IMR-90 (cell line): ENCODE measurements around the gene ANKLE2. TPM values are rescaled to one million over a fixed set of nuclear protein-coding genes. Genes with fewer than 3 reads are reported as not detected.

ENCODE experiments used
- ATAC-seq: fragments of 200-7000 bp; cut with Tn5 transposase; 2 replicates; pipeline ENCODE4 v1.9.1; 2020; ENCODE audit warnings: low read depth, mild to moderate bottlenecking, moderate library complexity
- BruUV-seq: library from RNA; stranded (reverse); fragments of 400-500 nt; replicated peaks from 2 replicates; lab custom pipeline; 2021; lab: Mats Ljungman, UMichigan
- CTCF ChIA-PET: fragments of 300-600 bp; formaldehyde crosslinking; extraction: SDS; loops from one replicate; lab custom pipeline; 2021; ENCODE audit warnings: antibody characterized with exemption; lab: Yijun Ruan, JAX
- POLR2A ChIA-PET: fragments of 300-600 bp; sonication (Branson Sonifier 250); formaldehyde crosslinking; loops from one replicate; lab custom pipeline; 2022; ENCODE audit warnings: antibody characterized with exemption; ENCODE audit not compliant: unreplicated experiment; lab: Charles Lee
- DNase-seq: peaks from one replicate; pipeline ENCODE4 v3.0.0; 2013
- H2AFZ ChIP-seq: replicated peaks from 2 replicates; pipeline ENCODE3; 2013; ENCODE audit warnings: low read length, mild to moderate bottlenecking; ENCODE audit not compliant: poor library complexity
- H2AK5ac ChIP-seq: 2 replicates; pipeline ENCODE4 v1.6.1; 2013; ENCODE audit warnings: low read depth, low read length, inconsistent platforms
- H2AK9ac ChIP-seq: replicated peaks from 2 replicates; pipeline ENCODE3; 2013; ENCODE audit warnings: mild to moderate bottlenecking, low read depth, low read length, moderate library complexity; ENCODE audit not compliant: poor library complexity
- H2BK120ac ChIP-seq: 2 replicates; pipeline ENCODE4 v1.6.1; 2013; ENCODE audit warnings: low read depth, low read length, inconsistent platforms
- H2BK15ac ChIP-seq: 3 replicates; pipeline ENCODE4 v1.6.1; 2013; ENCODE audit warnings: low read depth, low read length, inconsistent platforms
- H2BK20ac ChIP-seq: 2 replicates; pipeline ENCODE4 v1.6.1; 2013; ENCODE audit warnings: low read depth, mild to moderate bottlenecking, inconsistent platforms, low read length, moderate library complexity
- H2BK5ac ChIP-seq: 2 replicates; pipeline ENCODE4 v1.6.1; 2013; ENCODE audit warnings: mild to moderate bottlenecking, low read depth, low read length, inconsistent platforms; ENCODE audit not compliant: poor library complexity, severe bottlenecking
- H3K14ac ChIP-seq: replicated peaks from 2 replicates; pipeline ENCODE4 v1.6.1; 2013; ENCODE audit warnings: low read depth, low read length, inconsistent platforms
- H3K18ac ChIP-seq: 2 replicates; pipeline ENCODE4 v1.6.1; 2013; ENCODE audit warnings: low read depth, low read length, control low read depth
- H3K23ac ChIP-seq: 2 replicates; pipeline ENCODE4 v1.6.1; 2013; ENCODE audit warnings: low read depth, low read length, inconsistent platforms
- H3K27ac ChIP-seq: 2 replicates; pipeline ENCODE4 v1.5.1; 2013; ENCODE audit warnings: mild to moderate bottlenecking, control low read depth, low read length; ENCODE audit not compliant: insufficient read depth
- H3K27me3 ChIP-seq: 2 replicates; pipeline ENCODE4 v1.6.1; 2013; ENCODE audit warnings: low read length; ENCODE audit not compliant: control insufficient read depth, insufficient read depth
- H3K36me3 ChIP-seq: 2 replicates; pipeline ENCODE4 v1.6.1; 2013; ENCODE audit warnings: low read length, mixed read lengths; ENCODE audit not compliant: control insufficient read depth, insufficient read depth
- H3K4ac ChIP-seq: 2 replicates; pipeline ENCODE4 v1.6.1; 2013; ENCODE audit warnings: low read depth, low read length, inconsistent platforms
- H3K4me1 ChIP-seq: 2 replicates; pipeline ENCODE4 v1.6.1; 2013; ENCODE audit warnings: low read length, mixed read lengths; ENCODE audit not compliant: control insufficient read depth, insufficient read depth
- H3K4me2 ChIP-seq: 2 replicates; pipeline ENCODE4 v1.6.1; 2013; ENCODE audit warnings: low read depth, mild to moderate bottlenecking, control low read depth, low read length, moderate library complexity
- H3K4me3 ChIP-seq: 2 replicates; pipeline ENCODE4 v1.5.1; 2013; ENCODE audit warnings: low read depth, mild to moderate bottlenecking, control low read depth, low read length, moderate library complexity; ENCODE audit not compliant: insufficient read depth
- H3K56ac ChIP-seq: 2 replicates; pipeline ENCODE4 v1.6.1; 2013; ENCODE audit warnings: low read length, inconsistent platforms; ENCODE audit not compliant: insufficient read depth; ENCODE audit errors: extremely low read depth
- H3K79me1 ChIP-seq, 2 experiments: 2 replicates each; pipeline ENCODE4 v1.6.1; 2013; ENCODE audit warnings: low read length in 2 of 2, inconsistent platforms in 1 of 2, low read depth in 1 of 2
- H3K9ac ChIP-seq: 2 replicates; pipeline ENCODE4 v1.6.1; 2013; ENCODE audit warnings: low read depth, low read length, control low read depth
- H3K9me1 ChIP-seq: 2 replicates; pipeline ENCODE4 v1.6.1; 2013; ENCODE audit warnings: low read length, inconsistent platforms; ENCODE audit not compliant: insufficient read depth
- H3K9me3 ChIP-seq: 2 replicates; pipeline ENCODE4 v1.6.1; 2013; ENCODE audit warnings: low read length; ENCODE audit not compliant: control insufficient read depth, insufficient read depth
- H4K20me1 ChIP-seq: 2 replicates; pipeline ENCODE4 v1.6.1; 2013; ENCODE audit warnings: low read length, inconsistent platforms; ENCODE audit not compliant: insufficient read depth
- H4K5ac ChIP-seq: 2 replicates; pipeline ENCODE4 v1.6.1; 2013; ENCODE audit warnings: mild to moderate bottlenecking, low read depth, low read length, control low read depth
- H4K8ac ChIP-seq, 2 experiments: 2 replicates each; pipeline ENCODE4 v1.6.1; 2013; ENCODE audit warnings: low read depth in 2 of 2, low read length in 2 of 2, control low read depth in 1 of 2, inconsistent platforms in 1 of 2
- H4K91ac ChIP-seq: 2 replicates; pipeline ENCODE4 v1.6.1; 2013; ENCODE audit warnings: low read depth, low read length, inconsistent platforms; ENCODE audit not compliant: insufficient read depth
- BHLHE40 ChIP-seq: fragments of 150-350 bp; IDR thresholded peaks from 2 replicates; pipeline ENCODE4 v1.6.1; 2016; ENCODE audit warnings: mild to moderate bottlenecking, low read depth, low read length
- CEBPB ChIP-seq: IDR thresholded peaks from 2 replicates; pipeline ENCODE4 v1.6.1; 2012; ENCODE audit warnings: low read depth, low read length, improper control_type of control experiment
- CHD1 ChIP-seq: IDR thresholded peaks from 2 replicates; pipeline ENCODE4 v1.6.1; 2012; ENCODE audit warnings: low read depth, low read length, improper control_type of control experiment
- ELK1 ChIP-seq: fragments of 150-350 bp; IDR thresholded peaks from 2 replicates; pipeline ENCODE4 v1.6.1; 2016; ENCODE audit warnings: low read depth, mild to moderate bottlenecking, low read length, moderate library complexity, borderline replicate concordance
- FOS ChIP-seq: fragments of 150-350 bp; IDR thresholded peaks from 2 replicates; pipeline ENCODE4 v1.6.1; 2016; ENCODE audit warnings: low read depth, low read length
- MAFK ChIP-seq: IDR thresholded peaks from 2 replicates; pipeline ENCODE4 v1.6.1; 2012; ENCODE audit warnings: low read depth, low read length, improper control_type of control experiment
- MAZ ChIP-seq: IDR thresholded peaks from 2 replicates; pipeline ENCODE4 v1.6.1; 2012; ENCODE audit warnings: low read depth, mild to moderate bottlenecking, low read length, improper control_type of control experiment, moderate library complexity, borderline replicate concordance
- MXI1 ChIP-seq: IDR thresholded peaks from 2 replicates; pipeline ENCODE4 v1.6.1; 2012; ENCODE audit warnings: low read depth, mild to moderate bottlenecking, low read length, moderate library complexity, borderline replicate concordance
- NFE2L2 ChIP-seq: fragments of 150-350 bp; IDR thresholded peaks from 2 replicates; pipeline ENCODE4 v1.6.1; 2016; ENCODE audit warnings: low read depth, mild to moderate bottlenecking, low read length
- POLR2A ChIP-seq: IDR thresholded peaks from 2 replicates; pipeline ENCODE4 v1.6.1; 2012; ENCODE audit warnings: mild to moderate bottlenecking, low read depth, low read length
- RAD21 ChIP-seq: IDR thresholded peaks from 2 replicates; pipeline ENCODE4 v1.6.1; 2012; ENCODE audit warnings: low read length, improper control_type of control experiment
- RCOR1 ChIP-seq: IDR thresholded peaks from 2 replicates; pipeline ENCODE4 v1.6.1; 2012; ENCODE audit warnings: mild to moderate bottlenecking, low read length, improper control_type of control experiment; ENCODE audit not compliant: insufficient replicate concordance
- RFX5 ChIP-seq: IDR thresholded peaks from 2 replicates; pipeline ENCODE4 v1.8.0; 2012; ENCODE audit warnings: low read depth, mild to moderate bottlenecking, low read length, moderate library complexity
- SMC3 ChIP-seq: fragments of 150-350 bp; IDR thresholded peaks from 2 replicates; pipeline ENCODE4 v1.6.1; 2016; ENCODE audit warnings: low read depth, mild to moderate bottlenecking, antibody characterized with exemption, low read length, moderate library complexity
- WGBS, 2 experiments: methylation state at CpG; one replicate each; pipeline versions ENCODE4 v1.1.5 to v1.1.7; 2013; ENCODE audit warnings: missing lambda C conversion rate in 2 of 2; ENCODE audit not compliant: insufficient read length in 1 of 2; ENCODE audit errors: extremely low coverage in 2 of 2; 5-methylcytosine and 5-hydroxymethylcytosine counted together
- dilution Hi-C: fragments of 300-500 bp; cut with HindIII; formaldehyde crosslinking; loops from one replicate; pipeline ENCODE4 v1.14.3; 2018; ENCODE audit warnings: low sequenced_read_pairs; ENCODE audit not compliant: unreplicated experiment
- in situ Hi-C: fragments of 300-500 bp; cut with MboI; formaldehyde crosslinking; loops from 3 replicates; pipeline ENCODE4 v1.14.3; 2019; ENCODE audit warnings: low sequenced_read_pairs, inconsistent platforms, mixed read lengths
- intact Hi-C: fragments of 100-400 bp; cut with micrococcal nuclease; formaldehyde crosslinking; loops from 2 replicates; pipeline ENCODE4 v1.10.0; 2022
- polyA plus RNA-seq, 3 experiments: library from polyadenylated mRNA; depleted of rRNA; stranded (reverse); fragments of >200 nt; gene quantifications; 2 replicates each; pipeline ENCODE4 v1.2.3, GENCODE V29; 2012; ENCODE audit warnings: low replicate concordance in 1 of 3
- total RNA-seq: library from RNA; depleted of rRNA; stranded (reverse); fragments of >200 nt; gene quantifications from 2 replicates; pipeline ENCODE4 v1.2.3, GENCODE V29; 2012
- TF ChIP-seq, protein P1 (sequence below): fragments of 150-350 bp; IDR thresholded peaks from 2 replicates; pipeline ENCODE4 v1.6.1; 2017; ENCODE audit warnings: mild to moderate bottlenecking, antibody characterized with exemption, low read length, low read depth
- TF ChIP-seq, protein P2 (sequence below): conservative IDR thresholded peaks from 2 replicates; pipeline ENCODE4 v1.5.1; 2012; ENCODE audit warnings: mild to moderate bottlenecking, low read depth, low read length, improper control_type of control experiment

The ANKLE2 gene
- total and polyA plus RNA-seq, 2 of the 4 experiments (the other 2 are of a cell fraction), result 63.4 to 82.4 TPM

DNA sequence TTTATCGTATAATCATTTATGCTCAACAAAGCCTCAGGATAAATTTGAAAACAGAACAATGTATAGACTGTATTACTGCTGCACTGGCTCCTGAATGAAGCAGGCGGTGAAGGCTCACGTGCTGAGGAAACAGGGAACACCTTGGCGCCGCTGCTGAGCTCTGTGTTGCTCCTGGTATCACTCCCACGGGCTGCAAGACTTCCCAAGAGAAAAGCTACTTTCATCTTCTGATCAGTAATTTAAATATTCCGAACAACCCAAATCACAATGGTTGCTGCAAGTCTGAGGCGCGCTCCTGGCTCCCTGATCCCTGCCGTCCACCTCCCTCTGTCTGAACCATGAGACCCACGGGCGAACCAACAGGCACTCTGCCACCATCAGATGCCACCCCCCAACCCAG is 35.2 kb downstream of the ANKLE2 start:
- DNase-seq (no peak), ATAC-seq (no peak)
- intact Hi-C loops (no loop called here), dilution Hi-C loops (no loop called here), in situ Hi-C loops (no loop called here)
- H3K4me3 ChIP-seq, result no peak overlapping the region
- H3K56ac ChIP-seq, result no peak overlapping the region
- no peaks in the 10 kb centered on the region for H3K27me3 ChIP-seq
- no peak overlapping the region for H3K14ac ChIP-seq
- TF ChIP-seq RCOR1, result no peak
- TF ChIP-seq MXI1, result no peak
- no peak for TF ChIP-seq NFE2L2
- TF ChIP-seq, protein P1, sequence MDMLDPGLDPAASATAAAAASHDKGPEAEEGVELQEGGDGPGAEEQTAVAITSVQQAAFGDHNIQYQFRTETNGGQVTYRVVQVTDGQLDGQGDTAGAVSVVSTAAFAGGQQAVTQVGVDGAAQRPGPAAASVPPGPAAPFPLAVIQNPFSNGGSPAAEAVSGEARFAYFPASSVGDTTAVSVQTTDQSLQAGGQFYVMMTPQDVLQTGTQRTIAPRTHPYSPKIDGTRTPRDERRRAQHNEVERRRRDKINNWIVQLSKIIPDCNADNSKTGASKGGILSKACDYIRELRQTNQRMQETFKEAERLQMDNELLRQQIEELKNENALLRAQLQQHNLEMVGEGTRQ, result no peak
- TF ChIP-seq FOS, result no peak
- TF ChIP-seq MAFK, result no peak
- TF ChIP-seq, protein P2, sequence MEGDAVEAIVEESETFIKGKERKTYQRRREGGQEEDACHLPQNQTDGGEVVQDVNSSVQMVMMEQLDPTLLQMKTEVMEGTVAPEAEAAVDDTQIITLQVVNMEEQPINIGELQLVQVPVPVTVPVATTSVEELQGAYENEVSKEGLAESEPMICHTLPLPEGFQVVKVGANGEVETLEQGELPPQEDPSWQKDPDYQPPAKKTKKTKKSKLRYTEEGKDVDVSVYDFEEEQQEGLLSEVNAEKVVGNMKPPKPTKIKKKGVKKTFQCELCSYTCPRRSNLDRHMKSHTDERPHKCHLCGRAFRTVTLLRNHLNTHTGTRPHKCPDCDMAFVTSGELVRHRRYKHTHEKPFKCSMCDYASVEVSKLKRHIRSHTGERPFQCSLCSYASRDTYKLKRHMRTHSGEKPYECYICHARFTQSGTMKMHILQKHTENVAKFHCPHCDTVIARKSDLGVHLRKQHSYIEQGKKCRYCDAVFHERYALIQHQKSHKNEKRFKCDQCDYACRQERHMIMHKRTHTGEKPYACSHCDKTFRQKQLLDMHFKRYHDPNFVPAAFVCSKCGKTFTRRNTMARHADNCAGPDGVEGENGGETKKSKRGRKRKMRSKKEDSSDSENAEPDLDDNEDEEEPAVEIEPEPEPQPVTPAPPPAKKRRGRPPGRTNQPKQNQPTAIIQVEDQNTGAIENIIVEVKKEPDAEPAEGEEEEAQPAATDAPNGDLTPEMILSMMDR, result no peak
- no peak for TF ChIP-seq CEBPB
- no peak for TF ChIP-seq RAD21
- no peak for TF ChIP-seq SMC3
- TF ChIP-seq ELK1, result no peak
- TF ChIP-seq MAZ, result no peak
- no peak for TF ChIP-seq RFX5
- no peak for TF ChIP-seq BHLHE40
- TF ChIP-seq CHD1, result no peak
- no peak for TF ChIP-seq POLR2A
- no peak overlapping the region for H4K8ac ChIP-seq
- no peak overlapping the region for H2AK5ac ChIP-seq
- H2BK5ac ChIP-seq, result no peak overlapping the region
- H4K5ac ChIP-seq, result no peak overlapping the region
- CTCF ChIA-PET, result no interaction called here
- no peak overlapping the region for H3K4ac ChIP-seq
- no peak overlapping the region for H3K4me2 ChIP-seq
- H3K9me1 ChIP-seq, result no peaks in the 10 kb centered on the region
- no peak overlapping the region for H3K23ac ChIP-seq
- H4K20me1 ChIP-seq, result peaks cover 30% of the 10 kb centered on the region
- no peak overlapping the region for H3K27ac ChIP-seq
- no peaks in the 10 kb centered on the region for H3K4me1 ChIP-seq
- no peak overlapping the region for H2BK15ac ChIP-seq
- H3K79me1 ChIP-seq, result peaks cover 31 to 47% of the 10 kb centered on the region in 2 experiments
- H3K9me3 ChIP-seq, result no peaks in the 10 kb centered on the region
- H2AK9ac ChIP-seq, result no peak overlapping the region
- POLR2A ChIA-PET, result no interaction called here
- BruUV-seq, result no TSS peak
- H3K9ac ChIP-seq, result no peak overlapping the region
- H2AFZ ChIP-seq, result no peak overlapping the region
- H2BK120ac ChIP-seq, result no peak overlapping the region
- H4K91ac ChIP-seq, result no peak overlapping the region
- peaks cover 65% of the 10 kb centered on the region for H3K36me3 ChIP-seq
- H2BK20ac ChIP-seq, result no peak overlapping the region
- H3K18ac ChIP-seq, result no peak overlapping the region
- WGBS, 2 experiments, result 83% methylated on average over 1 of the region's 12 CpGs; no CpG with 5 or more reads in 1 of the 2 experiments
